BJ (cell line): ENCODE measurements around the gene PDE7B. TPM values are rescaled to one million over a fixed set of nuclear protein-coding genes. Genes with fewer than 3 reads are reported as not detected.
A peak's percentile ranks its signal among the peaks of the same experiment; 100 is the strongest.

ENCODE experiments used
- CTCF ChIA-PET: fragments of 350-600 bp; formaldehyde crosslinking; extraction: SDS; loops from one replicate; lab custom pipeline; 2021; ENCODE audit warnings: antibody characterized with exemption, inconsistent platforms; lab: Yijun Ruan, JAX
- POLR2A ChIA-PET: fragments of 300-600 bp; sonication (Branson Sonifier 250); formaldehyde crosslinking; extraction: SDS; loops from one replicate; lab custom pipeline; 2021; ENCODE audit warnings: antibody characterized with exemption; lab: Charles Lee
- DNase-seq: peaks from one replicate; pipeline ENCODE4 v3.0.0-alpha.2; 2011; ENCODE audit warnings: low read depth
- H3K27me3 ChIP-seq: 2 replicates; pipeline ENCODE4 v1.6.0; 2011; ENCODE audit warnings: low read length; ENCODE audit not compliant: control insufficient read depth, insufficient read depth
- H3K36me3 ChIP-seq: 2 replicates; pipeline ENCODE4 v1.5.1; 2011; ENCODE audit warnings: low read length; ENCODE audit not compliant: control insufficient read depth, insufficient read depth
- H3K4me3 ChIP-seq: 2 replicates; pipeline ENCODE4 v1.5.1; 2011; ENCODE audit warnings: low read depth, mild to moderate bottlenecking, control low read depth, low read length
- CTCF ChIP-seq: IDR thresholded peaks from 2 replicates; pipeline ENCODE4 v1.5.1; 2011; ENCODE audit warnings: low read depth, mild to moderate bottlenecking, control low read depth, inconsistent platforms, low read length, moderate library complexity; ENCODE audit not compliant: insufficient read depth
- polyA plus RNA-seq: library from polyadenylated mRNA; depleted of rRNA; stranded (reverse); fragments of >200 nt; gene quantifications from 2 replicates; pipeline ENCODE4 v1.2.3, GENCODE V29; 2011

Gene PDE7B
- polyA plus RNA-seq, 1 experiment, result 2.7 TPM

GRCh38 chr6:135890876-135891275 lies 39.4 kb downstream of the PDE7B start:
- Histone ChIP-seq H3K27me3 (no peaks in the 10 kb centered on the region), H3K36me3 (no peaks in the 10 kb centered on the region), H3K4me3 (no peak overlapping the region)
- TF ChIP-seq CTCF, result no peak
- ChIA-PET POLR2A (no interaction called here), CTCF (no interaction called here)
- no peak for DNase-seq

- no peak for DNase-seq
- Histone ChIP-seq H3K36me3 (no peaks in the 10 kb centered on the region), H3K27me3 (no peaks in the 10 kb centered on the region), H3K4me3 (no peak overlapping the region)
- ChIA-PET POLR2A (no interaction called here), CTCF (interaction anchor here (1.1 kb wide), 1 partner anchor 335 kb away, joined by 3 read pairs; no protein-coding TSS in a partner anchor)
- no peak for TF ChIP-seq CTCF
These were observed 40.2 kb downstream of the PDE7B start for GRCh38 chr6:135891710-135892109.

- ChIA-PET POLR2A (no interaction called here), CTCF (no interaction called here)
- DNase-seq, result no peak
- no peak for TF ChIP-seq CTCF
- no peak overlapping the region for H3K4me3 ChIP-seq
- no peaks in the 10 kb centered on the region for H3K36me3 ChIP-seq
- H3K27me3 ChIP-seq, result no peaks in the 10 kb centered on the region
These were observed 43.9 kb downstream of the PDE7B start for GRCh38 chr6:135895231-135895911.

GRCh38 chr6:135897087-135897486 lies 45.6 kb downstream of the PDE7B start:
- Histone ChIP-seq H3K36me3 (no peaks in the 10 kb centered on the region), H3K4me3 (no peak overlapping the region), H3K27me3 (no peaks in the 10 kb centered on the region)
- TF ChIP-seq CTCF, result no peak
- DNase-seq, result no peak
- CTCF ChIA-PET, result no interaction called here
- POLR2A ChIA-PET, result no interaction called here

GRCh38 chr6:135901774-135902524 lies 50.4 kb downstream of the PDE7B start:
- CTCF ChIA-PET, result interaction anchor here (1.2 kb wide), 1 partner anchor 7 kb away, joined by 3 read pairs; no protein-coding TSS in a partner anchor
- Histone ChIP-seq H3K27me3 (no peaks in the 10 kb centered on the region), H3K4me3 (no peak overlapping the region), H3K36me3 (no peaks in the 10 kb centered on the region)
- TF ChIP-seq CTCF, result no peak
- POLR2A ChIA-PET, result interaction anchor here (0.5 kb wide), 1 partner anchor 311 kb away, joined by 4 read pairs; no protein-coding TSS in a partner anchor
- DNase-seq, result peak; percentile 37
